Smooth muscle cell (in vitro differentiated cells): ENCODE measurements around the gene LSG1. TPM values are rescaled to one million over a fixed set of nuclear protein-coding genes. Genes with fewer than 3 reads are reported as not detected.

Source experiments
- DNase-seq: peaks from one replicate; lab custom pipeline; 2025; ENCODE audit not compliant: unreplicated experiment; lab: John Stamatoyannopoulos, UW
- H2AFZ ChIP-seq: fragments of 200-600 bp; sonication (generic); 2 replicates; pipeline ENCODE4 v1.6.0; 2016; ENCODE audit warnings: antibody characterized with exemption, low read depth, mild to moderate bottlenecking
- H3F3A ChIP-seq: fragments of 200-600 bp; sonication (generic); 2 replicates; pipeline ENCODE4 v1.6.0; 2017; ENCODE audit warnings: antibody characterized with exemption, low read depth
- H3K27ac ChIP-seq: fragments of 200-600 bp; sonication (generic); 2 replicates; pipeline ENCODE4 v1.5.1; 2016; ENCODE audit warnings: low read depth, mild to moderate bottlenecking
- H3K27me3 ChIP-seq: fragments of 200-600 bp; sonication (generic); 2 replicates; pipeline ENCODE4 v1.6.1; 2016; ENCODE audit warnings: low read depth, mild to moderate bottlenecking
- H3K36me3 ChIP-seq: fragments of 200-600 bp; sonication (generic); 2 replicates; pipeline ENCODE4 v1.5.1; 2016; ENCODE audit warnings: low read depth
- H3K4me1 ChIP-seq: fragments of 200-600 bp; sonication (generic); 2 replicates; pipeline ENCODE4 v1.5.1; 2016; ENCODE audit warnings: low read depth
- H3K4me2 ChIP-seq: fragments of 200-600 bp; sonication (generic); 2 replicates; pipeline ENCODE4 v1.6.0; 2016; ENCODE audit warnings: mild to moderate bottlenecking
- H3K4me3 ChIP-seq: fragments of 200-600 bp; sonication (generic); 2 replicates; pipeline ENCODE4 v1.5.1; 2016; ENCODE audit warnings: mild to moderate bottlenecking
- H3K79me2 ChIP-seq: fragments of 200-600 bp; sonication (generic); 2 replicates; pipeline ENCODE4 v1.6.0; 2016; ENCODE audit warnings: low read depth, mild to moderate bottlenecking
- H3K9ac ChIP-seq: fragments of 200-600 bp; sonication (generic); 2 replicates; pipeline ENCODE4 v1.6.0; 2016; ENCODE audit warnings: low read depth
- H3K9me3 ChIP-seq: fragments of 200-600 bp; sonication (generic); replicated peaks from 2 replicates; pipeline ENCODE4 v1.5.1; 2016; ENCODE audit warnings: low read depth
- H4K20me1 ChIP-seq: fragments of 200-600 bp; sonication (generic); 2 replicates; pipeline ENCODE4 v1.6.0; 2016; ENCODE audit warnings: low read depth
- CTCF ChIP-seq: fragments of 200-600 bp; sonication (generic); IDR thresholded peaks from 2 replicates; pipeline ENCODE4 v1.5.1; 2017; ENCODE audit warnings: borderline replicate concordance, mild to moderate bottlenecking, antibody characterized with exemption; ENCODE audit not compliant: insufficient read depth, poor library complexity, severe bottlenecking
- WGBS: methylation state at CpG from one replicate; pipeline ENCODE4 v1.1.7; 2016; ENCODE audit warnings: low lambda C conversion rate; 5-methylcytosine and 5-hydroxymethylcytosine counted together
- polyA plus RNA-seq: library from polyadenylated mRNA; unstranded; fragments of >200 nt; fragmentation: Nextera tagmentation; extraction: Ambion mirVana; gene quantifications from 2 replicates; pipeline ENCODE4 v1.2.1, GENCODE V29; 2016
- total RNA-seq: library from RNA; depleted of rRNA; stranded (reverse); fragments of >200 nt; gene quantifications from 2 replicates; pipeline ENCODE4 v1.2.3, GENCODE V29; 2014

LSG1 gene
- total and polyA plus RNA-seq, 2 experiments from 2014 or later, result 14.0 to 29.1 TPM

DNA sequence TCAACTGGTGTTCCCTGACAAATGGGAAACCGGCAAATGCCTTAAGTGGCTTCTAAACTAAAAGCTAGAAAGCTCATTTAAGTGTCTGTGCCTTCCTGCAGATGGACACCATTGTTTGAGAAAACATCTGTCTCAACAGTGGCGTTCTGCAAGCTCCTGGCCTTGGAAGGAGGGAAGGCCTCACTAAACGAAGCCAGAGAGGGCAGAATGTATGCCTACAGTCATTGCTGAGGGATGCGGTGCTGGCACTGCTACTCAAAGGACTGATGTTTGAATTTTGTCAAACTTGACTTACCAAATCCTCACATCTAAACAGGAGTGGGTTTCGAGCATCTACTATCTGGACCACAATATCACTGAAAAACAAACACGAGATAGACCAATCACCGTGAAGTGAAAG lies 12.2 kb downstream of the LSG1 start:
- H3K9ac ChIP-seq, result no peak overlapping the region
- H3K4me2 ChIP-seq, result no peak overlapping the region
- no peak overlapping the region for H2AFZ ChIP-seq
- H3K36me3 ChIP-seq, result peaks cover 16% of the 10 kb centered on the region
- WGBS, result 96% methylated on average over 7 of the region's 7 CpGs
- no peaks in the 10 kb centered on the region for H3K9me3 ChIP-seq
- DNase-seq, result no peak
- TF ChIP-seq CTCF, result no peak
- no peaks in the 10 kb centered on the region for H3K4me1 ChIP-seq
- no peak overlapping the region for H3K27ac ChIP-seq
- no peaks in the 10 kb centered on the region for H3F3A ChIP-seq
- no peaks in the 10 kb centered on the region for H3K79me2 ChIP-seq
- H3K4me3 ChIP-seq, result no peak overlapping the region
- no peaks in the 10 kb centered on the region for H4K20me1 ChIP-seq
- H3K27me3 ChIP-seq, result no peaks in the 10 kb centered on the region

GRCh38 chr3:194658477-194659242 lies 13.3 kb downstream of the LSG1 start:
- Histone ChIP-seq H3K79me2 (no peaks in the 10 kb centered on the region), H3K36me3 (peaks cover 16% of the 10 kb centered on the region), H3K9ac (no peak overlapping the region), H3K4me3 (no peak overlapping the region), H3F3A (no peaks in the 10 kb centered on the region), H3K9me3 (no peaks in the 10 kb centered on the region), H3K4me1 (no peaks in the 10 kb centered on the region), H3K27me3 (no peaks in the 10 kb centered on the region), H2AFZ (no peak overlapping the region), H3K4me2 (no peak overlapping the region), H4K20me1 (no peaks in the 10 kb centered on the region), H3K27ac (no peak overlapping the region)
- TF ChIP-seq CTCF, result no peak
- DNase-seq, result no peak
- WGBS, result 96% methylated on average over 5 of the region's 5 CpGs

GRCh38 chr3:194657439-194657838 lies 14.6 kb downstream of the LSG1 start:
- Histone ChIP-seq H3K4me1 (no peaks in the 10 kb centered on the region), H3K4me2 (no peak overlapping the region), H3K4me3 (no peak overlapping the region), H3K27me3 (no peaks in the 10 kb centered on the region), H3K79me2 (no peaks in the 10 kb centered on the region), H3K9ac (no peak overlapping the region), H3K27ac (no peak overlapping the region), H3F3A (no peaks in the 10 kb centered on the region), H3K9me3 (no peaks in the 10 kb centered on the region), H4K20me1 (no peaks in the 10 kb centered on the region), H3K36me3 (peaks cover 16% of the 10 kb centered on the region), H2AFZ (no peak overlapping the region)
- 89% methylated on average over 7 of the region's 7 CpGs for WGBS
- DNase-seq, result no peak
- TF ChIP-seq CTCF, result no peak

DNA sequence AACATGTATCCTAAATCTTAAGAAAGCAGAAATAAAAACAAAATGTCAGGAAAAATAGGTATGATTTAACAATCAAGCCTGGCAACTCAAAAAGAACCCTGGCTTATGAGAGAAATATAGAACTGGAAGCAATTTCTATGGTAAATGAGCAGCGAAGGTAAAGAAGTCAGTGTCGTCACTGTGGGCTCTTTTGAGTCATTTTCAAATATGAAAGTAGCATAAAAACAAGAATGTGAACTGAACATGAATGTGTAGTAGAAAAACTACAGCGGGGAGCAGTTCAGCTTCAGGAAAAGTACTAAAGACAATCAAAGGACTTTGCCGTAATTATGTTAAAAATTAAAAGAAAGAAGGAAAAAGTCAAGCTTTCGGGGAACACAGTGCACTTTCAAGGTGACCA lies 17.5 kb downstream of the LSG1 start:
- DNase-seq, result no peak
- H3K27me3 ChIP-seq, result no peaks in the 10 kb centered on the region
- H3K4me3 ChIP-seq, result no peak overlapping the region
- H3K4me1 ChIP-seq, result no peaks in the 10 kb centered on the region
- no peak overlapping the region for H3K4me2 ChIP-seq
- H3K36me3 ChIP-seq, result peaks cover 22% of the 10 kb centered on the region
- WGBS, result 97% methylated on average over 5 of the region's 5 CpGs
- H3K9ac ChIP-seq, result no peak overlapping the region
- no peaks in the 10 kb centered on the region for H3K9me3 ChIP-seq
- H4K20me1 ChIP-seq, result no peaks in the 10 kb centered on the region
- no peaks in the 10 kb centered on the region for H3F3A ChIP-seq
- H2AFZ ChIP-seq, result no peak overlapping the region
- no peak overlapping the region for H3K27ac ChIP-seq
- TF ChIP-seq CTCF, result no peak
- no peaks in the 10 kb centered on the region for H3K79me2 ChIP-seq
